ENCODE results near the gene SMIM38. TPM values are rescaled to one million over a fixed set of nuclear protein-coding genes. Genes with fewer than 3 reads are reported as not detected.

SMIM38 gene
- total and polyA plus RNA-seq, 9 donors: 0.11 to 0.98 (median 0.27) TPM

GRCh38 chr11:69167130-69167915 lies 11.6 kb downstream of the SMIM38 start:
- Histone ChIP-seq H3K27me3 (ENCODE audit: control insufficient read depth, insufficient read depth, low read length) (no peaks in the 10 kb centered on the region), H3K9me3 (replicated peaks; ENCODE audit: control insufficient read depth, low read depth, low read length) (peaks cover 5% of the 10 kb centered on the region), H3K36me3 (ENCODE audit: control insufficient read depth, insufficient read depth, low read length) (no peaks in the 10 kb centered on the region), H3K4me3 (ENCODE audit: low read length) (no peak overlapping the region), H3K27ac (ENCODE audit: low read length) (no peak overlapping the region), H3K4me1 (ENCODE audit: control insufficient read depth, insufficient read depth, low read length) (peaks cover 18% of the 10 kb centered on the region)
- WGBS (ENCODE audit: insufficient coverage): 82% methylated on average over 6 of the region's 10 CpGs
- no peak for DNase-seq

- no peak for DNase-seq
- WGBS (ENCODE audit: insufficient coverage): 60% methylated on average over 7 of the region's 9 CpGs
- Histone ChIP-seq H3K27ac (ENCODE audit: low read length) (no peak overlapping the region), H3K4me3 (ENCODE audit: low read length) (no peak overlapping the region), H3K4me1 (ENCODE audit: control insufficient read depth, insufficient read depth, low read length) (peaks cover 18% of the 10 kb centered on the region), H3K27me3 (ENCODE audit: control insufficient read depth, insufficient read depth, low read length) (no peaks in the 10 kb centered on the region), H3K36me3 (ENCODE audit: control insufficient read depth, insufficient read depth, low read length) (no peaks in the 10 kb centered on the region), H3K9me3 (replicated peaks; ENCODE audit: control insufficient read depth, low read depth, low read length) (peaks cover 2% of the 10 kb centered on the region)
Measured at GRCh38 chr11:69167916-69168691, 12.4 kb downstream of the SMIM38 start.

- no peak for DNase-seq
- WGBS (ENCODE audit: insufficient coverage): 100% methylated on average over 2 of the region's 3 CpGs
- Histone ChIP-seq H3K4me3 (ENCODE audit: low read length) (no peak overlapping the region), H3K36me3 (ENCODE audit: control insufficient read depth, insufficient read depth, low read length) (no peaks in the 10 kb centered on the region), H3K9me3 (replicated peaks; ENCODE audit: control insufficient read depth, low read depth, low read length) (no peaks in the 10 kb centered on the region), H3K27me3 (ENCODE audit: control insufficient read depth, insufficient read depth, low read length) (no peaks in the 10 kb centered on the region), H3K4me1 (ENCODE audit: control insufficient read depth, insufficient read depth, low read length) (peaks cover 18% of the 10 kb centered on the region), H3K27ac (ENCODE audit: low read length) (no peak overlapping the region)
Measured at GRCh38 chr11:69169479-69169878, 13.7 kb downstream of the SMIM38 start.

GRCh38 chr11:69170704-69171103 lies 15.0 kb downstream of the SMIM38 start:
- Histone ChIP-seq H3K4me1 (ENCODE audit: control insufficient read depth, insufficient read depth, low read length) (peaks cover 18% of the 10 kb centered on the region), H3K4me3 (ENCODE audit: low read length) (no peak overlapping the region), H3K9me3 (replicated peaks; ENCODE audit: control insufficient read depth, low read depth, low read length) (peaks cover 2% of the 10 kb centered on the region), H3K36me3 (ENCODE audit: control insufficient read depth, insufficient read depth, low read length) (no peaks in the 10 kb centered on the region), H3K27me3 (ENCODE audit: control insufficient read depth, insufficient read depth, low read length) (no peaks in the 10 kb centered on the region), H3K27ac (ENCODE audit: low read length) (no peak overlapping the region)
- 27% methylated on average over 4 of the region's 6 CpGs for WGBS (ENCODE audit: insufficient coverage)
- DNase-seq: peak; percentile 37

GRCh38 chr11:69171476-69172240 lies 15.9 kb downstream of the SMIM38 start:
- H3K27ac ChIP-seq (ENCODE audit: low read length): no peak overlapping the region
- H3K27me3 ChIP-seq (ENCODE audit: control insufficient read depth, insufficient read depth, low read length): no peaks in the 10 kb centered on the region
- no peak for DNase-seq
- 81% methylated on average over 4 of the region's 6 CpGs for WGBS (ENCODE audit: insufficient coverage)
- H3K4me3 ChIP-seq (ENCODE audit: low read length): no peak overlapping the region
- no peaks in the 10 kb centered on the region for H3K36me3 ChIP-seq (ENCODE audit: control insufficient read depth, insufficient read depth, low read length)
- H3K9me3 ChIP-seq (replicated peaks; ENCODE audit: control insufficient read depth, low read depth, low read length): peaks cover 2% of the 10 kb centered on the region
- H3K4me1 ChIP-seq (ENCODE audit: control insufficient read depth, insufficient read depth, low read length): peaks cover 9% of the 10 kb centered on the region

GRCh38 chr11:69172674-69173073 lies 16.9 kb downstream of the SMIM38 start:
- Histone ChIP-seq H3K27me3 (ENCODE audit: control insufficient read depth, insufficient read depth, low read length) (no peaks in the 10 kb centered on the region), H3K27ac (ENCODE audit: low read length) (no peak overlapping the region), H3K4me3 (ENCODE audit: low read length) (no peak overlapping the region), H3K9me3 (replicated peaks; ENCODE audit: control insufficient read depth, low read depth, low read length) (peaks cover 2% of the 10 kb centered on the region), H3K36me3 (ENCODE audit: control insufficient read depth, insufficient read depth, low read length) (no peaks in the 10 kb centered on the region), H3K4me1 (ENCODE audit: control insufficient read depth, insufficient read depth, low read length) (peaks cover 6% of the 10 kb centered on the region)
- WGBS (ENCODE audit: insufficient coverage): no CpG with 5 or more reads among the region's 1 CpG
- DNase-seq: no peak

GRCh38 chr11:69173331-69173730 lies 17.6 kb downstream of the SMIM38 start:
- Histone ChIP-seq H3K36me3 (ENCODE audit: control insufficient read depth, insufficient read depth, low read length) (no peaks in the 10 kb centered on the region), H3K4me1 (ENCODE audit: control insufficient read depth, insufficient read depth, low read length) (peaks cover 6% of the 10 kb centered on the region), H3K9me3 (replicated peaks; ENCODE audit: control insufficient read depth, low read depth, low read length) (peaks cover 2% of the 10 kb centered on the region), H3K27me3 (ENCODE audit: control insufficient read depth, insufficient read depth, low read length) (no peaks in the 10 kb centered on the region), H3K4me3 (ENCODE audit: low read length) (no peak overlapping the region), H3K27ac (ENCODE audit: low read length) (no peak overlapping the region)
- WGBS (ENCODE audit: insufficient coverage): 93% methylated on average over 3 of the region's 3 CpGs
- no peak for DNase-seq

GRCh38 chr11:69173925-69174581 lies 18.3 kb downstream of the SMIM38 start:
- Histone ChIP-seq H3K9me3 (replicated peaks; ENCODE audit: control insufficient read depth, low read depth, low read length) (peaks cover 2% of the 10 kb centered on the region), H3K36me3 (ENCODE audit: control insufficient read depth, insufficient read depth, low read length) (no peaks in the 10 kb centered on the region), H3K4me3 (ENCODE audit: low read length) (no peak overlapping the region), H3K4me1 (ENCODE audit: control insufficient read depth, insufficient read depth, low read length) (peaks cover 6% of the 10 kb centered on the region), H3K27me3 (ENCODE audit: control insufficient read depth, insufficient read depth, low read length) (no peaks in the 10 kb centered on the region), H3K27ac (ENCODE audit: low read length) (no peak overlapping the region)
- WGBS (ENCODE audit: insufficient coverage): 47% methylated on average over 4 of the region's 8 CpGs
- DNase-seq: no peak

- DNase-seq: no peak
- Histone ChIP-seq H3K36me3 (ENCODE audit: control insufficient read depth, insufficient read depth, low read length) (no peaks in the 10 kb centered on the region), H3K27ac (ENCODE audit: low read length) (no peak overlapping the region), H3K9me3 (replicated peaks; ENCODE audit: control insufficient read depth, low read depth, low read length) (peaks cover 2% of the 10 kb centered on the region), H3K4me1 (ENCODE audit: control insufficient read depth, insufficient read depth, low read length) (peaks cover 6% of the 10 kb centered on the region), H3K4me3 (ENCODE audit: low read length) (no peak overlapping the region), H3K27me3 (ENCODE audit: control insufficient read depth, insufficient read depth, low read length) (no peaks in the 10 kb centered on the region)
- no CpG with 5 or more reads among the region's 2 CpGs for WGBS (ENCODE audit: insufficient coverage)
Measured at GRCh38 chr11:69174841-69175240, 19.1 kb downstream of the SMIM38 start.
